Gastrocnemius medialis (tissue), 4 donors: Measurements from ENCODE around the gene DGKH.

Source experiments
- CTCF ChIP-seq, 5 experiments: fragments of 450-650 bp in 3 of 5; fragments of 200-600 bp in 2 of 5; sonication (generic) in 2 of 5; IDR thresholded peaks in 4 of 5; conservative IDR thresholded peaks in 1 of 5; 1 replicate in 4 of 5; 2 replicates in 1 of 5; pipeline ENCODE4 v1.5.1; 2016 to 2019; ENCODE audit warnings: antibody characterized with exemption in 5 of 5, mild to moderate bottlenecking in 3 of 5, moderate library complexity in 3 of 5
- POLR2A ChIP-seq, 2 donors: fragments of 450-650 bp; IDR thresholded peaks; one replicate each; pipeline ENCODE4 v1.6.1; 2017; ENCODE audit warnings: antibody characterized with exemption in 2 of 2, mild to moderate bottlenecking in 2 of 2, moderate library complexity in 2 of 2

GRCh38 chr13:42061943-42062342 lies 13.5 kb downstream of the DGKH start:
- TF ChIP-seq CTCF (IDR thresholded peaks at IDR 0.05 in 4 of 5, conservative IDR thresholded peaks at IDR 0.05 in 1 of 5) (no peak), POLR2A (IDR thresholded peaks at IDR 0.05) (no peak)
